ENCODE results near the gene ACR. TPM values are rescaled to one million over a fixed set of nuclear protein-coding genes. Genes with fewer than 3 reads are reported as not detected.

ACR gene
- total and polyA plus RNA-seq, 2 of the 8 experiments (the other 6 are each of a cell fraction or from before 2014, with no cell fraction given), result 0.56 TPM; not detected in 1

- DNase-seq (ENCODE audit: low read depth in 1 of 2, low spot score in 2 of 2) (no peak), FAIRE-seq (no peak)
- CTCF ChIA-PET (ENCODE audit: partially characterized antibody), result interaction anchor here (1.4 kb wide), 1 partner anchor 36 kb away, joined by 4 read pairs; no protein-coding TSS in a partner anchor
- Histone ChIP-seq H3K36me3 (ENCODE audit: control insufficient read depth in 2 of 4, insufficient read depth in 4 of 4, low read length in 3 of 4) (no peaks in the 10 kb centered on the region), H3K9ac (replicated peaks in 1 of 4; ENCODE audit: extremely low read depth in 1 of 4, low read depth in 3 of 4, low read length in 3 of 4) (no peak overlapping the region), H3K27me3 (replicated peaks in 1 of 4; ENCODE audit: control insufficient read depth in 3 of 4, extremely low read depth in 1 of 4, insufficient read depth in 3 of 4, low read length in 3 of 4) (peaks cover 0 to 52% (median 37%) of the 10 kb centered on the region in 4 experiments; a peak in 6 of 7 replicates), H2BK120ac (replicated peaks; ENCODE audit: low read depth, low read length) (no peak overlapping the region), H4K20me1 (replicated peaks in 1 of 2; ENCODE audit: control insufficient read depth in 1 of 2, insufficient read depth in 2 of 2, low read length in 2 of 2) (no peaks in the 10 kb centered on the region), H2BK5ac (ENCODE audit: low read depth, low read length) (no peak overlapping the region), H3K23me2 (ENCODE audit: low read depth, low read length) (no peaks in the 10 kb centered on the region), H2BK15ac (ENCODE audit: low read length) (no peak overlapping the region), H3K9me3 (ENCODE audit: insufficient read depth in 2 of 2, low read depth in 1 of 2, low read length in 1 of 2) (no peaks in the 10 kb centered on the region), H4K8ac (ENCODE audit: extremely low read depth, insufficient read depth, low read length) (peak overlapping the region; percentile 35), H3K79me2 (ENCODE audit: control insufficient read depth in 1 of 2, insufficient read depth in 2 of 2, low read length in 2 of 2) (no peaks in the 10 kb centered on the region), H2AK5ac (ENCODE audit: low read depth, low read length) (no peak overlapping the region), H3K4me2 (ENCODE audit: insufficient read depth in 1 of 2, low read depth in 2 of 2, low read length in 2 of 2) (no peak overlapping the region), H3K4me3 (ENCODE audit: extremely low read depth in 1 of 4, insufficient read depth in 2 of 4, low read depth in 3 of 4, low read length in 4 of 4) (no peak overlapping the region), H3K23ac (ENCODE audit: insufficient read length) (no peak overlapping the region), H2BK12ac (ENCODE audit: low read depth, low read length) (no peak overlapping the region), H2BK20ac (ENCODE audit: low read length) (no peak overlapping the region), H3K4ac (replicated peaks; ENCODE audit: insufficient read length, low read depth, low read length) (no peak overlapping the region), H3K14ac (ENCODE audit: insufficient read length) (no peak overlapping the region), H2AFZ (ENCODE audit: low read length) (no peak overlapping the region), H3K4me1 (replicated peaks in 1 of 4; ENCODE audit: control insufficient read depth in 3 of 4, insufficient read depth in 4 of 4, low read length in 3 of 4) (no peaks in the 10 kb centered on the region), H3K18ac (ENCODE audit: extremely low read depth, low read length) (no peak overlapping the region), H3K79me1 (ENCODE audit: low read depth, low read length) (no peaks in the 10 kb centered on the region), H4K91ac (replicated peaks; ENCODE audit: insufficient read length, low read length) (no peak overlapping the region), H3K56ac (replicated peaks; ENCODE audit: insufficient read length, low read depth, low read length) (no peak overlapping the region), H4K5ac (ENCODE audit: insufficient read length, low read depth, low read length) (no peak overlapping the region), H3K27ac (ENCODE audit: low read depth, low read length) (no peak overlapping the region)
- TF ChIP-seq RBBP5 (IDR thresholded peaks at IDR 0.05; ENCODE audit: borderline replicate concordance, low read depth, low read length) (no peak), SP4 (IDR thresholded peaks at IDR 0.05; ENCODE audit: low read length) (no peak), CHD2 (IDR thresholded peaks at IDR 0.05; ENCODE audit: low read length) (no peak), EGR1 (IDR thresholded peaks at IDR 0.05; ENCODE audit: borderline replicate concordance, low read depth, low read length) (no peak), SP1 (IDR thresholded peaks at IDR 0.05; ENCODE audit: low read depth, low read length) (no peak), HDAC2 (IDR thresholded peaks at IDR 0.05; ENCODE audit: borderline replicate concordance in 1 of 2, low read depth in 2 of 2, low read length in 2 of 2) (no peak), SRF (IDR thresholded peaks at IDR 0.05; ENCODE audit: low read depth, low read length) (no peak), RXRA (IDR thresholded peaks at IDR 0.05; ENCODE audit: insufficient read depth, low read depth, low read length) (no peak), JUND (IDR thresholded peaks at IDR 0.05; ENCODE audit: low read length) (no peak), SIX5 (IDR thresholded peaks at IDR 0.05; ENCODE audit: low read depth, low read length) (no peak), RNF2 (IDR thresholded peaks at IDR 0.05; ENCODE audit: borderline replicate concordance, low read depth, low read length, missing control alignments, poor library complexity, severe bottlenecking) (no peak), SP2 (IDR thresholded peaks at IDR 0.05; ENCODE audit: low read length) (no peak)
- POLR2A ChIA-PET (ENCODE audit: partially characterized antibody), result no interaction called here
- WGBS, 2 experiments (ENCODE audit: extremely low coverage in 1 of 2, insufficient coverage in 1 of 2, insufficient read length in 1 of 2, insufficient replicate concordance in 2 of 2, low coverage in 1 of 2, low lambda C conversion rate in 2 of 2, missing lambda C conversion rate in 1 of 2), result 77% methylated on average over 17 of the region's 17 CpGs; no CpG with 5 or more reads in 1 of the 2 experiments
Measured at GRCh38 chr22:50739279-50739691, 1.3 kb downstream of the ACR start.

Data from H1 (cell line).